ENCODE measurements around the gene RYK.
A peak's percentile ranks its signal among the peaks of the same experiment; 100 is the strongest.
"Not testable (repeated sequence)": the region's sequence is repeated elsewhere in the genome, so short reads cannot be mapped to it uniquely, and the experiment has no call there.

RYK gene

GRCh38 chr3:134242649-134243617 lies 7.7 kb downstream of the RYK start:
- no peak for TF ChIP-seq GATA1 (IDR thresholded peaks at IDR 0.05; ENCODE audit: low read depth, low read length)
- TF ChIP-seq POLR2A (IDR thresholded peaks at IDR 0.05; ENCODE audit: low read length) = no peak
- no peak for DNase-seq

- DNase-seq = no peak
- TF ChIP-seq GATA1 (IDR thresholded peaks at IDR 0.05; ENCODE audit: low read depth, low read length) = no peak
- no peak for TF ChIP-seq POLR2A (IDR thresholded peaks at IDR 0.05; ENCODE audit: low read length)
Observed at GRCh38 chr3:134239538-134239937, 11.1 kb downstream of the RYK start.

- DNase-seq = no peak
- TF ChIP-seq POLR2A (IDR thresholded peaks at IDR 0.05; ENCODE audit: low read length) (no peak), GATA1 (IDR thresholded peaks at IDR 0.05; ENCODE audit: low read depth, low read length) (no peak)
Observed at GRCh38 chr3:134237454-134238145, 13.1 kb downstream of the RYK start.

- no peak for DNase-seq
- TF ChIP-seq GATA1 (IDR thresholded peaks at IDR 0.05; ENCODE audit: low read depth, low read length) (no peak), POLR2A (IDR thresholded peaks at IDR 0.05; ENCODE audit: low read length) (no peak)
Observed at GRCh38 chr3:134236505-134237170, 14.0 kb downstream of the RYK start.

- no peak for DNase-seq
- TF ChIP-seq POLR2A (IDR thresholded peaks at IDR 0.05; ENCODE audit: low read length) = no peak
- no peak for TF ChIP-seq GATA1 (IDR thresholded peaks at IDR 0.05; ENCODE audit: low read depth, low read length)
Observed at GRCh38 chr3:134235577-134236076, 15.0 kb downstream of the RYK start.

- peak; percentile 32 to 70 for DNase-seq
- no peak for TF ChIP-seq GATA1 (IDR thresholded peaks at IDR 0.05; ENCODE audit: low read depth, low read length)
- no peak for TF ChIP-seq POLR2A (IDR thresholded peaks at IDR 0.05; ENCODE audit: low read length)
Observed at GRCh38 chr3:134232951-134233350, 17.7 kb downstream of the RYK start.

- DNase-seq = no peak
Observed at GRCh38 chr3:134232151-134232550, 18.5 kb downstream of the RYK start.

GRCh38 chr3:134231131-134231530 lies 19.5 kb downstream of the RYK start:
- DNase-seq = peak; percentile 39 to 79
- TF ChIP-seq GATA1 (IDR thresholded peaks at IDR 0.05; ENCODE audit: low read depth, low read length) (no peak), POLR2A (IDR thresholded peaks at IDR 0.05; ENCODE audit: low read length) (no peak)

More at GRCh38 chr3:134232151-134232550, 18.5 kb downstream of the RYK start:
- no peak for TF ChIP-seq GATA1 (IDR thresholded peaks at IDR 0.05; ENCODE audit: low read depth, low read length)
- no peak for TF ChIP-seq POLR2A (IDR thresholded peaks at IDR 0.05; ENCODE audit: low read length)

- no peak for DNase-seq
- TF ChIP-seq POLR2A (IDR thresholded peaks at IDR 0.05; ENCODE audit: low read length) = no peak
- TF ChIP-seq GATA1 (IDR thresholded peaks at IDR 0.05; ENCODE audit: low read depth, low read length) = no peak
Observed at GRCh38 chr3:134229038-134229437, 21.6 kb downstream of the RYK start.

GRCh38 chr3:134228479-134228878 lies 22.2 kb downstream of the RYK start:
- TF ChIP-seq POLR2A (IDR thresholded peaks at IDR 0.05; ENCODE audit: low read length) (no peak), GATA1 (IDR thresholded peaks at IDR 0.05; ENCODE audit: low read depth, low read length) (no peak)
- DNase-seq = peak in 1 of 2 experiments; percentile 8

GRCh38 chr3:134228035-134228434 lies 22.6 kb downstream of the RYK start:
- TF ChIP-seq POLR2A (IDR thresholded peaks at IDR 0.05; ENCODE audit: low read length) = no peak
- TF ChIP-seq GATA1 (IDR thresholded peaks at IDR 0.05; ENCODE audit: low read depth, low read length) = no peak
- DNase-seq = no peak

- not testable (repeated sequence) for DNase-seq
Observed at GRCh38 chr3:134224796-134225156, 25.9 kb downstream of the RYK start.

GRCh38 chr3:134222835-134223234 lies 27.8 kb downstream of the RYK start:
- no peak for DNase-seq
- no peak for TF ChIP-seq GATA1 (IDR thresholded peaks at IDR 0.05; ENCODE audit: low read depth, low read length)
- TF ChIP-seq POLR2A (IDR thresholded peaks at IDR 0.05; ENCODE audit: low read length) = no peak

- TF ChIP-seq POLR2A (IDR thresholded peaks at IDR 0.05; ENCODE audit: low read length) (no peak), GATA1 (IDR thresholded peaks at IDR 0.05; ENCODE audit: low read depth, low read length) (no peak)
Observed at GRCh38 chr3:134216851-134217250, 33.8 kb downstream of the RYK start.

More at GRCh38 chr3:134216851-134217250, 33.8 kb downstream of the RYK start:
- no peak for DNase-seq

Measured in erythroblast (primary cell).